ENCODE results near the gene STARD3.

Gene STARD3

DNA sequence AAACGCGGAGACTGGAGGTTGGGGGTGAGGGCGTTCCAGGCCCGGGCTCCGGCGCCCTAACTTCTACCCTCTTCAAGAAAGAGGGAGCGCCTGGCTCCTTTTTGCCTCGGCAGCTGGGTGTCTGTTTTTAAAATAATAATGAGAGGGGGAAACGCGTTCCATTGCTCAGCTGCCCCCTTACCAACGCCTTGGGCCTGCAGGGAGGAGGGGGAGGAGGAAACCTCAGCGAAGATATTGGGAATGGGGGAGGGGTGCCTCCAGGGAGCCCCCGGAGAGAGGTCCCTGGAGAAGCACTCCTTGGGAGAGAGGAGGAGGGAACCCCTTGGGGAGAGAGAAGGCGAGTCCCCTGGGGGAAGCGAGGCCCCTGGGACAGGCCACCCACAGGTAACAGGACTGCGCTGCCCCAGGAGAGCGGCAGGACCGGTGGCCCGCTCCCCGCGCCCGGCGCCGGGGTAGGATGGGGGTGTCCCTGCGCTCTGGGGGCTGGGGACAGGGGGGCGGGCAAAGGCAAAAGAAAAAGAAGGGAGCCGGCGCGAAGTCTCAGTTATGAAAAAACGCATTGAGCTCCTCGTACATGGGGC, 31.9 kb upstream of the STARD3 start:
- no peak for DNase-seq

DNA sequence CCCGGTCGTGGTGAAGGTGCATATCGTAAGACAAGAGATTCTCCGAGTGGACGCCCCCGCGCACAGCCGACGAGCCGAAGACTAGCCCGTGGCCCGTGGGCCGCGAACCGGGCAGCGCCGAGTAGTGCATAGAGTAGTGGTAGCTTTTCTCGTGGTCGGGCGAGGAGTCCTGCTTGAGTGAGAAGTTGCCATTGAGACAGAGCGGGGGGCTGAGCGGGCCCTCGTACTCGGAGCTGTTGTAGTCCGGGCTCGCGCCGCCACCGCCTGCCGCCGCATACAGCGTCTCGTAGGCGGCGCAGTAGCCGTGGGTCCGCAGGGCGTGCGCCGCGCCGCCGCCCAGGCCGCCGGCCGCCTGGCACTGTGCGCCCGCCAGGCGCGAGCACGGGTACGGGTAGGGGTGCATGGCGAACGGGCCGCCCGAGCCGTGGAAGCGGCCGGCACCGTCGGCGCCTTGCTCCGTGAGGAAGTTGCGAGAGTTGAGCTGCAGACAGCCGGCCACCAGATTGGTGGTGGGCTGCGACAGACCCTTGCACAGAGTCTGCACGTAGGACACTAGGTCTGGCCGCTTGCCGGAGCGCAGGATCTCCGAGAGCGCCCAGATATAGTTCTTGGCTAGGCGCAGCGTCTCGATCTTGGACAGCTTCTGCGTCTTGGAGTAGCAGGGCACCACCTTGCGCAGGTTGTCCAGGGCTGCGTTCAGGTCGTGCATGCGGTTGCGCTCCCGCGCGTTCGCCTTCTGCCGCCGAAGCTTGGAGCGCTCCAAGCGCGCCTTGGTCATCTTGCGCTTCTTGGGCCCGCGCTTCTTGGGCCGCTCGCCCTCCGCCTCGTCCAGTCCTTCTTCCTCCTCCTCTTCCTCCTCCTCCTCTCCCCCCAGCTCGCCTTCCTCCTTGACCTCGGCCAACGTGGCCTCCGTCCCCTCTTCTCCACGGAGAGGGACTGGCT, 31.2 kb upstream of the STARD3 start:
- DNase-seq, result no peak

DNA sequence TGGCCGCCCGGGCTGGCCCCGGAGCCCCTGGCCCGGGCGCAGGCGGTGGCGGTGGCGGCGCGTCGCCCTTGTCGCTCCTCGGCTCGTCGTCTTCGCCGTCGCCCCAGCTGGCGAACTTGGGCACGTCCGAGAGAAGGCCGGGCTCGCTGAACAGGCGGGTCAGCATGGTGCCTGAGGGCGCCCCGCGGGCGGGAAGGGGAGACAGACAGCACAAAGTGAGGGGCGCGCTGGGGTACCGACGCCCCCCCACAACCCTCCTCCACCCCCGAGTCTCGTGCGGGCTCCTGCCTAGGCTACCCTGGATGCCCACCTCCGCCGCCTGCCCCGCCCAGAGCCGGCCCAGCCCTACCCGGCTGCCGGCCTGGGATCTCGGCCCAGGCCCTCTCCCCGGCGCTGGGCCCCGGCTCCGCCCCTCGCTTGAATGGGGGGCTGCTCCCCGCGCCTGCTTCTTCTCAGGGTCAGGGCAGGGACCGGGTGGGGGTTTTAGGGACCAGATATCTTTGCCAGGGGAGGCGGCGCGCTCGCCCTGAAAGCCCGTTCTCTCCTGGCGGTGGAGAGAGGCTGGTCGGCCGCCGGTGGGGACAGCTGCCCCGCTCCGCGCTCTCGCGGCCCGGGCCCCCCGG, 30.4 kb upstream of the STARD3 start:
- no peak for DNase-seq

DNA sequence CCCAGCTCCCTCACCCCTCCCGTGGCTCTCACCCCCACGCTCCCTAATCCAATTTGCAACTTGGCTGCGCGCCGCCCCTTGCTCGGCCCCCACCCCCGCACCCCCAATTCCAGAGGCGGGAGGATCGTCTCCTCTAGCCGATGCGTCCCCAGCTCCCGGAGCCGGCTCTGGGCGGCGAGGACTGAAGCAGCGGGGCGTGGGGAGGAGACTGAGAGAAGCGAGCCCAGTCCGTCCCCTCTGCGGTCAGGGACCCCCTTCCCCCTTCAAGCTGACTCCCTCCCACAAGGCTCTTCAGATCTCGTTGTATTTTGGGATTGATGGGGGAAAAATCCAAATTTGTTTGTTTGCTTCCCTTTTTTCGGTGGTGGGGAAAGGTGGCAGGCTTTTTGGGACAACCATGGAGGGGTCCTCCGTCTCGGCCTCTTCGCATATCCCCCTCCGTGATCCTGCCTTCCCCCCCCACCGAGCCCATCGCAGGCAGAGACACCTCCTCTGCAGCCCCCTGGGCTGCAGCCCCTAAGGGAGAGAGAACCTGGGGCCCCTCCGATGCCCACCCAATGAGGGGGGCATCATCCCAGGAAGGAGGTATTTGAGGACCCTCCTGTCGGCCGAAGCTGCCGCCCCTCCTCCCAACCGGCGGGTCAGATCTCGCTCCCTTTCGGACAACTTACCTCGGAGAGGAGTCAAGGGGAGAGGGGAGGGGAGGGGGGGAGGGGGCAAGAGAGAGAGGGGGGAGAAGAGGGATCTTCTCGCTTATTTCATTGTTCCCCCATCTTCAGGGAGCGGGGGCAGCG, 29.7 kb upstream of the STARD3 start:
- no peak for DNase-seq

DNA sequence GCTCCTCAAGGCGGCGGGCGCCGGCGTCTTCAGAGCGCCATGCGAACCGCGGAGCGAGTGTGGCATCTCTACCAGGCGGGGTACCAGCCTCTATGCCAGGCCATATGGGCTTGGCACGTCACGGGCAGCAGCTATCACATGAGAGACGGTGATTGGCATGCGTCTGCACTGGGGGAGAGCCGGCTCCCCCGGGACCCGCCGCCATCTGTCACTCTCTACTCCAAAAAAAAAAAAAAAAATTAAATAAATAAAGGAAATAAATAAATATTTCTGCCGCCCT, 29.2 kb upstream of the STARD3 start, which contains the start of gene NEUROD2:
TSS of gene NEUROD2 (minus strand) at position 70 of the 280 bp plus-strand sequence. CDS start 1,321 bp downstream, outside the sequence.
- DNase-seq, result no peak

DNA sequence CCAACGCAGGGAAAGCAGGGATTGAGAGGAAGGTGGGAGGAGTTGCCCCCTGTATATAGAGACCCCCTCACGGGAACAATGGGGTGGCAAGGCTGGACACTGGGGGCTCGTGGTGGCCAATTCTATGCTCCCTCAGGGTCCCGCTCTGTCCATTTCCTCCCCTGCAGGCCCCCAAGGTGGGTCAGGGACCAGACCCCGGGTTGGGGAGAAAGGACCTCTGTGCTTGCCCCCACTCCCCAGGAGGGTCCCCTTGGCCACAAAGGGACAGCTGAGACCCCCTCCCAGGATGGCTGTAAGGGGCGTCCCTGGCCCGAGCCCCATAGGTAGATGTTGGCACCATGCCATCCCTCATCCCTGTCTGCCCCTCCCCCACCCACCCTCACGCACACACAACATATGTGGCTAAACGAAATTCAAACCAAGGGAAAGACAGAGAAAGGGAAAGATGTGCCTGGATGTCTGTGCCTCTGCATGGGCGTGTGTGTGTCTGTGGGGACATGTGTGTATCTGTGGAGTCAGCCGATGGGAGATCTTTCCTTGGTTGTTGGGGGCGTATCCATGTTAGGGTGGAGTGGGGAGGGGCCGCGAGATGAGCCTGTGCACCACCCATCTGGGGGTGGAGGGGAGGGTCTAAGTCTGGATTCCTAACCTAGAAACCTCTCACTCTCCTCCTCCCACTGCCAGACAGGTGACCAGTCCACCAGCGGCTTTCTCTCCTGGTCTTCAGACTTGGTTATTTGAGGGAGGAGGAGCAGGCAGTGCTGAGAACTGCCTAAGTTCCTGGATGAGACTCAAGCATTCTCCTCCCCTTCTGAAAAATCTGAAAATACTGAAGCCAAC, 28.6 kb upstream of the STARD3 start:
- DNase-seq, result no peak

DNA sequence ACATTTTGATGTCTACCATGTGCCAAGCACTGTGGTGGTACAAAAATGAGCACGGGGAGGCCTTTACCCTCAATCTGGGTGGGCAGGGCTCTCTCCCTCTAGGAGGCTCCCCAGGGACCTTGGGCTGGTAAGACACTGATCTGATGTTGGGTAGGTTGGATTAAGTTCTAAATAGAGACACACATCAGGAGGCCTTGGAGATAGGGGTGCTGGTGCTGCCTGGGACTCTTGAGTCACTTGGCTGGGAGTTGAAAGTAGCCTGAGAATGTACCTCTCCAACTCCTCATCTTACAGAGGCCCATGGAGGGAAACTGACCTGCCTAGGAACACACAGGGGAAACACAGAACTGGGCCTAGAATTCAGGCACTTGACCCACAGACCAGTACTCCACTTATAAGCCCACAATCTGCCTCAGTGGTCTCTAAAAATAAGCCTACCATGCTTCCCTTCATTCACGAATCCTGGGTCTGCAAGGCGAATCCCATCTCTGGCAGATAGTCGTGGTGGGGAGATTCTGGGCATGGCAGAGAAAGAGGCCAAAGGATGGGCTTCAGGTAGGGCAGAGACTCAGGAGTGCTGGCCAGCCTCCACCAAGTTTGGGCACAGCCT, 27.4 kb upstream of the STARD3 start:
- no peak for DNase-seq

DNA sequence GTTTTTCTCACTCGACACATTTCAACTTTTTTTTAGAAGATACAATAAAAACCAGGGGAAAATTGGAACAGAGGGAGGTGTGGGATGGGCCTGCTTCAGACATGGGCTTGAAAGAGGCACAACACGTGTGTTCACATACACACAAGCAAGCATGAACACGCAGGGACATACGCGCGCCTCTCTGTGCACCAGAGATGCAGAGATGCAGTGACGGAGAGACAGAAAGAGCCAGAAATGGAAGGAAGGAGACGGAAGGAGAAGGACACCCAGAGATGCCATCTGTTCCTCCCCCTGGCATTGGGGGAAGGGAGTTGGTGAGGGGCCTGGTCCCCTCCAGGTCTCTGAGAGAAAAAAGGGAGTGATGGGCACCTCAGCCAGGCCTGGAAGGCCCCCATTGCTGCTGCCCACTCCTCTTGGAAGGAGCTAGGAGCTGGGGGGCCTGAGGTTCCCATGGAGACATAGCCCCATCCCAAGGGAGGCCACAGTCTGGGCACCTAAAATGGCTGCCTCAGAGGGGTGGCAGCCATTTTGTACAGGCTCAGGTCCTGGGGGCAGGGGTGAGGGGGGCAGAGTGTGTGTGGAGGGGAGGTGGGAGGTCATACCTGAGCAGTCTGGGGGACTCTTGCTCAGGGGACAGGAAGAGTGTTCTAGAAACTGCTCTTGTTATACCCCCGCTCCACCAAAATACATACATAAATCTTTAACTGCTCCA, 25.4 kb upstream of the STARD3 start:
- no peak for DNase-seq

DNA sequence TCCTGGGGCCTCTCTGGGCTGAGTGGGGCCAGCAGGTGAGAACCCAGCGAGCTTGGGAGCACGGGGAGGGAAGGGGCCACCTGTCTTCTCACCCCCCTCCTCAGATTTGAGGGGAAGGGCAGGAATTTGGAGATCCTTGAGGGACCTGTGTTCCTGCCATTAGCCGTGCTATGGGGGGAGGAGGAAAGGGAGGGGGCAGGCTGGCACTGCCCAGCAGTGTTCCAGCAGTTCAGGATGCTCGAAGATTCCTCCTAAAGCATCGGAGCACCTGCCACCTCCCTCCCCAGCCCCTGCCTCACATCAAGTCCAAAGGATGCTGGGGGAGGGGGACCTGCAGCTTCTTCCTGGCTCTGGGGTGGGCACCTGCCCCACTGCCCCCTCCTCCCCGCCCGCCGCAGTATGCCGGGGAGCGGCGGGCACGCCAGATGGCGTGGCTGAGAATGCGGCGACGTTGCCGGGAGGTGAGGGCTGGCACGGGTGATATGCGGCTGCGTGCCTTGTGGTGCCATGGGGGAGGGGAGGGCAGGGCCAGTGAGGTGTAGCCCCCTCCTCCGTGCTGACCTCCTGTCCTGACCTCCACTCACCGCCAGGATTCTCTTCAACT, 24.6 kb upstream of the STARD3 start:
- DNase-seq, result no peak

DNA sequence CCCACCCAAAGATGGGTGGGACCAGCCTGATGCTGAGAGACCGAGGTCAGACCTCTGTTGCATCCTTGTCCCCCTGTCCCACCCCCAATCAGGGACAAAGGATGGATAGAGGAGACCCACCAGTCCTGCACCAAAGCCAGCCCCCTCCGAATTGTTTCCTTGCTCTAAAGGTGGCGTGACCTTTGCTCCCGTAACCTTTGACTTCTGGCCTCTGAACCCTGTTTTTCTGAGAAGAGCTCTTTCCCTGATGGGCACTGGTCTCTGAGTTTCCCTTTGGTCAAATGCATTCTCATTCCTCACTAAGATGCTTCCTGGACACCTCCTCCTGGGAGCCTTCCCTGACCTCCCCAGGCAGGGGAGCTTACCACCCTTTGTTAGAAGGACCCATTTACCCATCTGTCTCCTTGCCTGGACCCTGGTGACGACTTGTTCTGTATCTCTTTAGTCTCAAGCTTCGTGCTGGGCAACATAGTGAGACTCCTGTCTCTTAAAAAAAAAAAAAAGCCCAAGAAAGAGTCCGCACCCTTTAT, 23.9 kb upstream of the STARD3 start:
- DNase-seq, result no peak

DNA sequence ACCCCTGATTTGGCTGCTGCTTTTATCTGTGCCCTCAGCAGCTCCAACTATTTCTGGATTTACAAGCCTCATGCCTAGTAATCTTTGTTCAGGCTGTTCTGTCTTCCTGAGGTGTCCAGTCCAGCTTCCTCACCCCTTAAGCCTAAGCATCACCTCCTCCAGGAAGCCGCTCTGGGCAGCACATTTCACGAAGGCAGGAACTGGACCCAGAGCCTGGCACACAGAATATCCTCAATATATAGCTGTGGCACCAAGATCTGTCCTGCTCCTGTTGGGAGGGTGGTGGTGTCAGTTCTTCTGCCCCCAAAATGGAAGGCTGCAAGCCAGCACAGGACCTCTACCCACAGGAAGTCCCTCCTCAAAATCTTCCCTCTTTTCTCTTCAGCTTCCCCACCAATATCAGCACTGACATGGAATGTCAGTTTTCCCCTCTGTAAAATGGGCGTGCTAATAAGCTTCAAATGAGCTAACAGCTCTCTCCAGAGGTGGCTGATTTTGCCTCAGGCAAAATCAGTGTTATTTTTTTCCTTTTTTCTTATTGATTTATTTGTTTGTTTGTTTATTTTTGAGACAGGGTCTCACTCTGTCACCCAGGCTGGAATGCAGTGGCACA, 22.3 kb upstream of the STARD3 start:
- DNase-seq, result no peak

DNA sequence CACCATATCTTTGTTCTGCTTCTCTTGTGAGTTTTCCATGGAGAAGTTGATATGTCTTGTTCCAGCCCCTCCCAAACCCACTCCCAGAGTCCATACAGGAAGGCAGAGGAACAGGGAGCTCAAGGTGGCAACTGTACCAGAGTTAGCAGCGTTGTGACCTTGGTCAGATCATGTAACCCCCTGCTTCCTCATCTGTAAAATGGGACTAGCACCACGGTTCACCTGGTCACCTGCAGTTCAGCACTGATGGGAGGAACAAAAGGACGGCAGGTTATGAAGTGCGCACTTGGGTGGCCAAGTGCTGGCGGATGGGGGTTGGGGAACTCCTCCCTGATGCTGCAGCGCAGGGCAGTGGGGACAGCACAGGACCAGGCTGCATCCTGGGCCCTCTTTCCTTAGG, 21.5 kb upstream of the STARD3 start:
- DNase-seq, result no peak

DNA sequence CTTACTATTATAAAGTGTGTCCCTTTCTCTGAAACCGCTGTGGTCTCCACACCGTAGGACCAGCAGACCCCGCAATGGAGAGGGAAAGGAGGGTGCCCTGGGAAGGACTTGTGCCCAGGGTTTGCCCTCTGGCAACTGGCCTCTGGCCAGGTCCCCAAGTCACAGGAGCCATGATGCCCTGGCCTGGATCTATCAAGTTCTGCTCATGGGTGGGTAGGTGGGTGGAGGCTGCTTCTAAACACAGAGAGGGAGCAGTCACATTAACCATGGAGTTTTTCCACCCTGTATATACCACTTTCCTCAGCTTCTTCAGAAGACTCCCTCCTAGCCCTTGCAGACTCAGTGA, 19.9 kb upstream of the STARD3 start:
- no peak for DNase-seq

DNA sequence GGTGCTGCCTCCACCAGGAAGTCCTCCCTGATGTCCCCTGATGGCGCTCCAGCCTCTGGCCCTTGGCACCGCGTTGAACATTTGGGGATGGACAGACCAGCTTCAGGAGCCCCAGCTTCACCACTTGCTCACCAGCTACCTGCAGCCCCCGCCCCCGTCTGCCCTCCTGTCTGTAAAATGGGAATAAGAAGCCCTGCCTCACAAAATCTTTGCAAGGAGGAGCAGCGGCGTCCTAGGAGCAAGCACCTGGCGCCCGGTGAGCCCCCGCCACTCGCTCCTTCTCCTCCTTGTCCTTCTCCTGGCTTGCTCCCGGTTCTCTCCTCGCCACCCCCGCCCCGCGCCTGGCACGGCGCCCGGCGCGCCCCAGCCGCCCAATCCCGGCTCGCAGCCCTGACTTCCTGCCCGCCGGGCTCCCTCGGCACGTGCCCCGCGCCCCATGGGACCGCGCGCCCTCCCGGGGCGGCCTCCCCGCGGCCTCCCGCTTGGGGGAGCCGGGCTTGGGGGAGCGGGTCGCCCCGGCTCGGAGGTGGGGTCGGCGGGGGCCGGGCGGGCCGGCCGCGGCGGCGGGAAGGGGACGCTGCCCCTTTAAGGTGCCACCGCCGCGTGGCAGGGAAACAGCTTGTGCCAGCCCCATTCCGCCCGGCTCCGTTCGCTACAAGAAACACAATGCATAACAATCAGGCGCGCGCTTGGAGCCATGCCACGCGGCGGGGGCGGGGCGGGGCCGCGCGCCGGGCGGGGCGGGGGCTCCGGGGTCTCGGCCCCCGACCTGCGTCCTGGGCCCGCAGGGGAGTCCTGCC, 19.3 kb upstream of the STARD3 start:
- DNase-seq, result peak; percentile 24

DNA sequence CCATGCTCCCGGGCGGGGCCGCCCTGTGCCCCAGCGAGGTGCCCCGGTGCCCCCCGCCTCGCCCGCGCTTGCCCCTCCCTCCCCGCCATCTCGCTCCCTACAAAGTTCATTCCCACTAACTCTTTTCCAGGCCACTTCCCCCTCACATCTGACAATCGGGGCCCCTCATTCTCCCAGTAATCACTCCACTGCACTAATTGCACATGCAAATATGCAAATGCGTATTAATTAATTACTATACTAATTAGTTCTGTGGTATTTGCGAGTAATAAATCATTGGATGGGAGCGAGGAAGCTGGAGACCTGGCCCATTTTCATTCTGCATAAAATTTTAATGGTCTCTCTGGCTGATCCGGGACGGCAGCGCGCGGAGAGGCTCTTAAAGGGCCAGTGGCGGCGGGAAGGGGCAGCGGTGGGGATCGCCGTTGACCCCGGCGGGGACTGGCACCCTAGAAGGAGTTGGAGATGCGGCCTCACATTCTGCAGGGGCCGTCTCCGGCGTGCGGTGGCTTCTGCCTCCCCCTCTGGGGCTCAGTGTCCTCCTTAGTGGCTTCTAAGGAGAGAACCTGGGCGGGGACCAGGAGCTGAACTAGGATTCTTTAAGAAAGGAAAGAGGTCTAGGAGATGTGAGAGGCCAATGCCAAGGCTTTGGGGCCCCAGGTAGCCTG, 18.6 kb upstream of the STARD3 start:
- DNase-seq, result no peak

DNA sequence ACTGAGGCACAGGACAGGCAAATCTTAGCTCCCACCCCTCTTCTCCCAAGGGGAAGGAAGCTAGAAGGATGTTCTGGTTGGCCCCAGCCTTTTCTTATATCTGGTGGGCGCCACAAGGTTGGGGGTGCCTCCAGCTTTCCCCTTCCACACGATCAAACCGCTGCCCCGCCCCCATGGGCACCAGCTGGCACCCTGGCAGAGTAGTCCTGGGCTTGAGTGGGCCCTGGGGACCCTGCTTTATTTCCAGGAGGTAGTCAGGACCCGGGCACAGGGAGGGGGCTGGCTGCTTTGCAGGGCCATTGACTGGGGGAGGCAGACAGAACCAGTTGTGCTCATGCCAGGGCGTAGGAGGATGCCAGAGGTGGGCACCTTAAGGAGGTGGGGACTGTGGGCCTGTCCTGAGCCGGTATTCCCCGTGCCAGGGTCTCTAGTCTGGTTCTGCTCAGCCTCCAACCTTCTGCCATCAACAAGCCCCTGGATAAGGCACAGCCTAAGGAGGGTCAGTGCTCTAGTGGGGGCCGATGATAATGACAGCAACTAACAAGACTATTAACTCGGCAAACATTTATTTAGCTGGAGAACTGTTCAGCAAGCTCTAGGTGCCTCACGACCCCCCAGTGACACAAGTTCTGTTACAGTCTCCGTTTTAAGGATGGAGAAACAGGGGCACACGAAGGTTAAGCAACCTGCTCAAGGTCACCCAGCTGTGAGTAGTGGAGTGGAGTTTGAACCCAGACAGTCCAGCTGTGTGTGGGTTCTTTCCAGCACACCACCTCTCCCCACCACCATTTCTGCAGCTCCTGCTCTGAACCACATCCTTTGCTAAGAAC, 17.8 kb upstream of the STARD3 start:
- no peak for DNase-seq

DNA sequence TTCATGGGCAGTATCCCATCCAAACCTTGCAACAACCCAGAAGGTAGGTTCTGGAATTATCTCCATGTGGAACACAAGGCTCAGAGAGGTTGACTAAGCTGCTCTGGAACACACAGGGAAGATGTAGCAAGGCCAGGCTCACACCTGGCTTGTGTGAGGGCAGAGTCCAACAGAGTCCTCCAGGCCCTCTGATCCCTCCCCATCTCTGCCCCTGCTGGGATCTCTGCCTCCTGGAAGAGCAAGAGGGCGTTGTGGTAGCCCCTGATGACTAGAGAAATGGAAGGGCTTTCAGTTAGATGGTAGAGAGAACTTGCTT, 17.2 kb upstream of the STARD3 start:
- DNase-seq, result no peak
